Nephron (organoid): ENCODE results near the gene ANTKMT.
A peak's percentile ranks its signal among the peaks of the same experiment; 100 is the strongest.

Source experiments
- H3K27ac Mint-ChIP-seq, 3 experiments: 2 replicates each; pipeline ENCODE4 v1.8.0; 2020; ENCODE audit warnings: mixed read lengths in 3 of 3, mild to moderate bottlenecking in 2 of 3, moderate library complexity in 1 of 3
- H3K27me3 Mint-ChIP-seq: 2 replicates; pipeline ENCODE4 v1.8.0; 2021; ENCODE audit warnings: low read depth, mild to moderate bottlenecking, moderate library complexity, mixed read lengths
- H3K36me3 Mint-ChIP-seq: 2 replicates; pipeline ENCODE4 v1.8.0; 2020; ENCODE audit warnings: low read depth, mixed read lengths
- H3K4me1 Mint-ChIP-seq: 2 replicates; pipeline ENCODE4 v1.8.0; 2020; ENCODE audit warnings: mixed read lengths
- H3K4me3 Mint-ChIP-seq, 3 experiments: 2 replicates each; pipeline ENCODE4 v1.8.0; 2020; ENCODE audit warnings: mild to moderate bottlenecking in 3 of 3, mixed read lengths in 3 of 3, moderate library complexity in 2 of 3
- H3K9me3 Mint-ChIP-seq: 2 replicates; pipeline ENCODE4 v1.8.0; 2020; ENCODE audit warnings: mixed read lengths
- TF ChIP-seq, protein P1 (sequence below), 3 experiments: fragments of 200-600 bp; sonication (generic); IDR thresholded peaks; one replicate each; pipeline ENCODE4 v1.5.0; 2021; ENCODE audit warnings: antibody characterized with exemption in 3 of 3; ENCODE audit not compliant: unreplicated experiment in 3 of 3

ANTKMT gene

DNA sequence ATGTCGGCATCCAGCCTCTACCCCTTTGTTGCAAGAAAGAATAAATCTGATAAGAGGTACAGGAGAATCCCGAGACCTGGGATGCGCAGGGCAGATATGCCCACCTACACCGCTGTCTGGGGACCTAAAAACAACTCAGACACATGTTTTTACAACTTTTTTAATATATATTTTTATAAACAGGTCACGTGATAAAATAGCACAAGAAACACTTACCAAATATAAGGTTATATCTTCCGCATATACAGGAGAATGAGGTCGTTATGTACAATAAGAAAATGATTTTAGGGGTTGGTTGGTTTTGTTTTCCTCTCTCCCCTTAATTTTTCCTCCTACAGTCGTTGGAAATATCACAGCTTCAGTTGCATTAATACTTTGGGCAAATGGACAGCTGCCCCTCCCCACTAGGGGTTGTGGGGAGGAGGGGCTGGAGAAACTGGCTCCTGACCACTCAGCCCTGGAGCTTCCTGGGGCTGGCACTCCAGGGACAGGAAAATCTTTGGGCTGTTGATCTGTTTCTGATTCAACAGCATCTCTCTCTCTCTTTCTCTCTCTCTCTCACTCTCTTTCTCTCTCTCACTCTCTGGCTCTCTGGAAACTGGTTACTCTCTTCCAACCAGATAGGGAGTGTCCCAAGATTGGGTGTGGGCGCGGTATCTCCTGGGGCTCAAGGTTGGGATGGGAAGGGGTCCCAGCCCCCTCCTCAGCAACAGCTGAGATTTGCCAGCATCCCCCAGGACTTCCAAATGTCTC is 28.4 kb upstream of the ANTKMT start:
- H3K9me3 Mint-ChIP-seq = no peaks in the 10 kb centered on the region
- peak overlapping the region in 2 of 3 experiments; percentile 12 to 45 for H3K27ac Mint-ChIP-seq
- peaks cover 10% of the 10 kb centered on the region for H3K4me1 Mint-ChIP-seq
- peak overlapping the region; percentile 79 to 94 (median 80) for H3K4me3 Mint-ChIP-seq
- peaks cover 67% of the 10 kb centered on the region for H3K27me3 Mint-ChIP-seq
- no peaks in the 10 kb centered on the region for H3K36me3 Mint-ChIP-seq
- TF ChIP-seq, protein P1, sequence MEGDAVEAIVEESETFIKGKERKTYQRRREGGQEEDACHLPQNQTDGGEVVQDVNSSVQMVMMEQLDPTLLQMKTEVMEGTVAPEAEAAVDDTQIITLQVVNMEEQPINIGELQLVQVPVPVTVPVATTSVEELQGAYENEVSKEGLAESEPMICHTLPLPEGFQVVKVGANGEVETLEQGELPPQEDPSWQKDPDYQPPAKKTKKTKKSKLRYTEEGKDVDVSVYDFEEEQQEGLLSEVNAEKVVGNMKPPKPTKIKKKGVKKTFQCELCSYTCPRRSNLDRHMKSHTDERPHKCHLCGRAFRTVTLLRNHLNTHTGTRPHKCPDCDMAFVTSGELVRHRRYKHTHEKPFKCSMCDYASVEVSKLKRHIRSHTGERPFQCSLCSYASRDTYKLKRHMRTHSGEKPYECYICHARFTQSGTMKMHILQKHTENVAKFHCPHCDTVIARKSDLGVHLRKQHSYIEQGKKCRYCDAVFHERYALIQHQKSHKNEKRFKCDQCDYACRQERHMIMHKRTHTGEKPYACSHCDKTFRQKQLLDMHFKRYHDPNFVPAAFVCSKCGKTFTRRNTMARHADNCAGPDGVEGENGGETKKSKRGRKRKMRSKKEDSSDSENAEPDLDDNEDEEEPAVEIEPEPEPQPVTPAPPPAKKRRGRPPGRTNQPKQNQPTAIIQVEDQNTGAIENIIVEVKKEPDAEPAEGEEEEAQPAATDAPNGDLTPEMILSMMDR (IDR thresholded peaks at IDR 0.05; ENCODE audit: unreplicated experiment in 3 of 3) = no peak

DNA sequence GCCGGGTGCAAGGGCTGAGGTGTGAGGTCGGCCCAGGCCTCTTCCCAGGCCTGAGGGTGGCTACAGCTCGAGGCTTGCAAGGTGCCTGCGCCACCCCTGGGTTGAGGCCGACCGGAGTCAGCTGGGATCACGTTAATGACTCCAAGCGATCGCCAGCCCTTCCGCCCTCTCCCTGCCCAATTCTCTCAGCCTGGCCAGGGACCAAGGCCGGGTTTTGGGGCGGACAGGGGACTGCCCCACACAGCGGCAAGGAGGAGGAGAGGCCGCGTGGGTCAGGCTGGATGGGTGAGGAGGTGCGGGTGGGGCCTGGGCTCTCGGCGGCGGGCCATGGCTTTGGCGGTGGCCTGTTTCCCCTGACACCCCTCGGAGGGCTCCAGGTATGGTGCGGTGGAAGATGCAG is 27.6 kb upstream of the ANTKMT start:
- H3K27ac Mint-ChIP-seq = no peak overlapping the region
- peaks cover 75% of the 10 kb centered on the region for H3K27me3 Mint-ChIP-seq
- TF ChIP-seq, protein P1 (IDR thresholded peaks at IDR 0.05; ENCODE audit: unreplicated experiment in 3 of 3) = no peak
- peaks cover 10% of the 10 kb centered on the region for H3K4me1 Mint-ChIP-seq
- no peaks in the 10 kb centered on the region for H3K9me3 Mint-ChIP-seq
- no peaks in the 10 kb centered on the region for H3K36me3 Mint-ChIP-seq
- H3K4me3 Mint-ChIP-seq = peak overlapping the region in 1 of 3 experiments; percentile 21

DNA sequence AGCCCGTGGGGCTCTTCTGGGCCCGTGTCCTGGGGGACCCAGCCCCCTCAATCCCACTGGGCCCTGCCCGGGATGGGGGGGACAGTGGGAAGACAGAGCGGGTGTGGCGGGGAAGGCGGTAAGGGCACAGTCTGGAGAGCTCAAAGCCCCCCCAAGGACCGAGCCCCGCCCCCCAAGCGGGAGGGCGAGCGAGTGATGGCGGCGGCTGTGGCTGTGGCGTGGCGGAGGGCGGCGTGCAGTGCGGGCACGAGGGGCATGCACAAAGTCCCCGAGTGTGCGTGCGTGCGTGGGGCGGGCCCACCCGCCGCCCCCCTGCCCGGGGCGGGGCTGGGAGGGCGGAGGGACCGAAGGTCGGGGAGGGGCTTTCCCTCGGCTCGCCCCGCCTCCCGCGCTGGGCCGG is 27.2 kb upstream of the ANTKMT start:
- Mint-ChIP-seq H3K4me3 (no peak overlapping the region), H3K4me1 (peaks cover 10% of the 10 kb centered on the region), H3K27ac (no peak overlapping the region), H3K36me3 (no peaks in the 10 kb centered on the region), H3K9me3 (no peaks in the 10 kb centered on the region), H3K27me3 (peaks cover 79% of the 10 kb centered on the region)
- TF ChIP-seq, protein P1 (IDR thresholded peaks at IDR 0.05; ENCODE audit: unreplicated experiment in 3 of 3) = no peak

DNA sequence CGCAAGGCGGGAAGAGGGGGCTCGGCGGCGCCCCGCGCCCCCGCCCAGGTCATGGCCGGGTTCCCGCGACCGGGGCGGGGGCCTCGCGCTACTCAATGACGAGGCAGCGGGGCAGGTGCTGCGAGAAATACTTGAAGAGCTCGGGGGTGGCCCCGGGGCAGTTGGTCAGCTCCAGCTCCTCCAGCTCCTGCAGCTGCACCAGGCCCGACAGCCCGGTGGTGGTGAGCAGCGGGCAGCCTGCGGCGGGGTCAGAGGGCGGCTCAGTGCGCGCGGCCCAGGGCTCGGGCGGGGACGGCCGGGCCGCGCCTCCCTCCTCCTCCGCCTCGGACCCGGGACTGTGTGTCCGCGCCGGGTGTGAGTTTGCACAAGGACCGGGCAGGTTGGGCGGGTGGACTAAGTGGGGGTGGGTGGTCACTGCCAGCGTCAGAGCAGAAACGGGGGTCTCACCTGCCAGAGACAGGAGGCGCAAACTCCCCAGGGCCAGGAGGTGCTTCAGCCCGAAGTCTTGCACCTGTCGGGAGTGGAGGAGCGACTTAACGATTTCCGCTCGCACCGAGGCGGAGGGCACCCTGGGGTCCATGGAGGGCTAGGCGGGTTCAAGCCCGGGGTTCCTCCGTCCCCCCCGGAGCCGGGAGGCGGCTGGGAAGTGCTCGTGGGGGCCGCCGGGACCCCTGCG is 26.6 kb upstream of the ANTKMT start:
- peaks cover 85% of the 10 kb centered on the region for H3K27me3 Mint-ChIP-seq
- no peak overlapping the region for H3K4me3 Mint-ChIP-seq
- no peaks in the 10 kb centered on the region for H3K9me3 Mint-ChIP-seq
- peaks cover 10% of the 10 kb centered on the region for H3K4me1 Mint-ChIP-seq
- H3K27ac Mint-ChIP-seq = no peak overlapping the region
- TF ChIP-seq, protein P1 (IDR thresholded peaks at IDR 0.05; ENCODE audit: unreplicated experiment in 3 of 3) = no peak
- H3K36me3 Mint-ChIP-seq = no peaks in the 10 kb centered on the region

DNA sequence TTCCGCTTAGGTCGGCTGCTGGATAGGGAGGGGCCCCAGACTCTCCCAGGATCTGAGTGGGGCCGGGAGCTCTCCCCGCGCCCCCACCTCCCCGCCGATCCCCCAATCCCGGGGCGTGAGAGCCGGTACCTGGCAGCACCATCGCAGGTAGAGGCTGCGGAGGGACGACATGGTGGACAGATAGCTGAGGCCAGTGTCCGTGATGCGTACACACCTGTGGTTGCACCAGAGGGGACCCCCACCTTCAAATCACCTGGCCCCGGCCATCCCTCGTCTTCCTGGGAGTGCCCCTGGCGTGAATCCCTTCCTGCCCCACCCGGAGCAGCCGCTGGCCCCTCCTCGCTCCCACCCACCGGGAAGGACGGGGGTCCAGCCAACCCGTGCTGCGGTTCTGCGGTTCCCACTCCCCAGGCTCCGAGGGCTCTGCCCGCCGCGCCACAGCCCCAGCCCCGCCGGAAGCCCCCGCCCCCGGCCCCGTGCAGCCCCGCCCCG is 26.0 kb upstream of the ANTKMT start:
- Mint-ChIP-seq H3K4me3 (no peak overlapping the region), H3K36me3 (no peaks in the 10 kb centered on the region), H3K27ac (no peak overlapping the region), H3K27me3 (peaks cover 90% of the 10 kb centered on the region), H3K9me3 (no peaks in the 10 kb centered on the region), H3K4me1 (peaks cover 10% of the 10 kb centered on the region)
- TF ChIP-seq, protein P1 (IDR thresholded peaks at IDR 0.05; ENCODE audit: unreplicated experiment in 3 of 3) = no peak
